ENCODE data around the gene NEMP2. TPM values are rescaled to one million over a fixed set of nuclear protein-coding genes. Genes with fewer than 3 reads are reported as not detected.

Gene NEMP2, protein sequence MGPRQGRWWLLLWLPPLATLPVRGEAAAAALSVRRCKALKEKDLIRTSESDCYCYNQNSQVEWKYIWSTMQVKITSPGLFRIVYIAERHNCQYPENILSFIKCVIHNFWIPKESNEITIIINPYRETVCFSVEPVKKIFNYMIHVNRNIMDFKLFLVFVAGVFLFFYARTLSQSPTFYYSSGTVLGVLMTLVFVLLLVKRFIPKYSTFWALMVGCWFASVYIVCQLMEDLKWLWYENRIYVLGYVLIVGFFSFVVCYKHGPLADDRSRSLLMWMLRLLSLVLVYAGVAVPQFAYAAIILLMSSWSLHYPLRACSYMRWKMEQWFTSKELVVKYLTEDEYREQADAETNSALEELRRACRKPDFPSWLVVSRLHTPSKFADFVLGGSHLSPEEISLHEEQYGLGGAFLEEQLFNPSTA
- total RNA-seq (2022; extraction: Qiagen RNA extraction; ENCODE audit: low read depth): 3.5 to 7.6 TPM (median 7.1 TPM) in 5 replicates

DNA sequence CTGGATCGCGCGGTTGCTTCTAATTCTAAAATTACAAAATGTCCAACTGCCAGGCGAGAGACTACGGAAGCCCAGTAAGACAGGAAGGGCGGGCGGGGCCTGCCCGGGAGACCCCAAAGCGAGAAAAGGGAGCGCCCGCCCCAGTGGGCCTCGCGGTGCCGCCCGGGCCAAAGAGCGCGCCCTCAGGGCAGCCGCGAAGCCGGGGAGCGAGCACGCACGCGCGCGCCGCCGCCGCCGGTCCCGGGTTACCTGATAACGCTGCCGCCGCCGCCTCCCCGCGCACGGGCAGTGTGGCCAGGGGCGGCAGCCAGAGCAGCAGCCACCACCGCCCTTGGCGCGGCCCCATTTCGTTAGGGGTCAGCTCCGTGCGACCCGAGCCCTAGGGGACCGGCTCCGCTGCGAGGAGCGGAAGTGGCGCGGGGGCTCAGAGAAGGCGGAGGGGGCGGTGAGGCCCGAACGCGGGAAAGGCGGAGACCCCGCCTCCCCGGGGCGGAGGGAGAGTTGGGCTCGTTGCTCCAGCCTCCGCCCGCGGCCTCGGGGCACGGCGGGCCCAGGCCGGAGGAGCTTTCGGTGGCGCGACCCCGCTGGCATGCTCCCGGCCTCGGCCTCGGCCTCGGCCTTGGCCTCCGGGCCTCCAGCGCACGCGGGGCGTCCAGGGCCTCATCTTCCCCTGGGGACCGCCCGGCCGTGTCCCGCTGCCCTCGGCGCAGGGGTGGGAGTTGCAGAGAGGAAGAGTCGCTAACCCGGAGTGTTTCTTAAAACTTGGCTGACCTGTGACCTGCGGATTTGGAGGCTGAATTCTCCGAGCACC, at the start of gene NEMP2:
Gene NEMP2 (minus strand): TSS at position 413 of the 811 bp plus-strand sequence. CDS start 67 bp downstream, at position 346.

Other genes with a start within 250 kb of the NEMP2 start
- 12.4 to 16.1 TPM (median 16.0 TPM) in 5 replicates for gene HIBCH, start 214.9 kb downstream of the NEMP2 start, total RNA-seq (2022; extraction: Qiagen RNA extraction; ENCODE audit: low read depth)
- 24.5 to 29.4 TPM (median 26.3 TPM) in 5 replicates for gene INPP1, start 191.1 kb downstream of the NEMP2 start, total RNA-seq (2022; extraction: Qiagen RNA extraction; ENCODE audit: low read depth)
- gene MFSD6, start 126.4 kb downstream of the NEMP2 start, total RNA-seq (2022; extraction: Qiagen RNA extraction; ENCODE audit: low read depth): 15.8 to 26.3 TPM (median 23.1 TPM) in 5 replicates
- gene NAB1, start 114.4 kb upstream of the NEMP2 start, total RNA-seq (2022; extraction: Qiagen RNA extraction; ENCODE audit: low read depth): 25.6 to 43.7 TPM (median 36.7 TPM) in 5 replicates